Erythroblast (primary cell): ENCODE data around the gene CFAP45.

Source experiments
- GATA1 ChIP-seq: IDR thresholded peaks from 2 replicates; pipeline ENCODE4 v1.6.1; 2011; ENCODE audit warnings: low read depth, mild to moderate bottlenecking, control low read depth, low read length, moderate library complexity
- POLR2A ChIP-seq: IDR thresholded peaks from 2 replicates; pipeline ENCODE4 v1.6.1; 2011; ENCODE audit warnings: mild to moderate bottlenecking, low read length

DNA sequence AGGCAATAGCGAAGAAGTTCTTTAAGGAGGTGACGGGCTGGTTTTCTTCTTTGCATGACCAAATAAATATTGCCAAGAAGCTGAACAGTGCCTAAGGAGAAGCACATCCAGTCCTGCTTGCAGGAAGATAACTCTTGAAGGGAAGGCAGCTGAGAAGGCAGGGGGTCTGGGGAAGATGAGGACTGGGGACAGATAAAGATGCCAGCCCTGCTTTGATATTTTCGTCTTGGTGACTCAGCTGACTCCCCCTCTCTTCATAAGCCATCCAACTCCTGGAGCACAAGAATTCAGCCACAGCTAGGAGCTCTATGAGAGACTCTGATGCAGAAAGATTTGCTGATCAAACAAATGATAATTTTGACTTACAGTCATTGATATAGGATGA is 3.4 kb downstream of the CFAP45 start:
- TF ChIP-seq POLR2A (no peak), GATA1 (no peak)
